ENCODE measurements around the gene DOCK1.

DOCK1 gene

DNA sequence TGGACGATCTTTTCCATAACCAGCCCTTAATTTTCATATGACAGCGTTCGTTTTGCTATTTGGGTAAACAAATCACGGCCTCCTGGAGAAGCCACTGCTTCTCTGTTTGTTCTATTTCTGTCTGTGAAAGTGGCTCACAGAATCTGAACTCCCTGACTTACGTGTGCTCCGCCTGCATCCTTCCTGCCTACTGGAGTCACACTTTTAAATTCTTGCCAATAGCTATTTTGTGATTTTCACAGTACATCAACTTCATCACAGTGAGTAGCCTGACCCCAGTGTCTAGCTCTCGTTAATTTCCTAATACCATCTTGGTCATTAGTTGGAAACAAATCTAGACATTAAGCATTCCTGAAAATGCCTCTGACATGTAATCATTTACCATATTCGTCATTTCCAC is 594.9 kb downstream of the DOCK1 start:
- DNase-seq: peak; percentile 38

All from eye (tissue), 1 donor.